EL (cell line): ENCODE measurements around the gene CDH24.
A peak's percentile ranks its signal among the peaks of the same experiment; 100 is the strongest.

Experiments used
- DNase-seq: peaks from one replicate; pipeline ENCODE4 v3.0.0-alpha.2; 2016

The CDH24 gene

DNA sequence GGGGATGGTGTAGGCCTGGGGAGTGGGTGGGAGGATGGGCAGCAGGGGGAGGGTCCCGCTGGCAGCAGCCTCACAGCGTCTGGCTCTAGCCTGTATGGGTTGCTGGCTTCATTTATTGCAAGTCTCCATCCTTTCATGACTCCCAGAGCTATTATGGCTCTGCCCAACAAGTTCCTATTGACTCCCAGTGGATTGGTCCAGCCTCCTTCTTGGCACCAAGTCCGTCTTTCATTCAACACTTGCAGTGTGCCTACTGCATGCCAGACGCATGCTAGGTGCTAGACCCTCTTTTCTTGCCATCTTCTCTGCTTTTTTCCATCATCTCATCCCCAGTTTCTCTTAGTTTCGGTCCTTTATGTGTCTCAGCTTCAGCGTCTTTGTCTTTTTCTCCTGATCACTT, 14.2 kb downstream of the CDH24 start:
- no peak for DNase-seq

DNA sequence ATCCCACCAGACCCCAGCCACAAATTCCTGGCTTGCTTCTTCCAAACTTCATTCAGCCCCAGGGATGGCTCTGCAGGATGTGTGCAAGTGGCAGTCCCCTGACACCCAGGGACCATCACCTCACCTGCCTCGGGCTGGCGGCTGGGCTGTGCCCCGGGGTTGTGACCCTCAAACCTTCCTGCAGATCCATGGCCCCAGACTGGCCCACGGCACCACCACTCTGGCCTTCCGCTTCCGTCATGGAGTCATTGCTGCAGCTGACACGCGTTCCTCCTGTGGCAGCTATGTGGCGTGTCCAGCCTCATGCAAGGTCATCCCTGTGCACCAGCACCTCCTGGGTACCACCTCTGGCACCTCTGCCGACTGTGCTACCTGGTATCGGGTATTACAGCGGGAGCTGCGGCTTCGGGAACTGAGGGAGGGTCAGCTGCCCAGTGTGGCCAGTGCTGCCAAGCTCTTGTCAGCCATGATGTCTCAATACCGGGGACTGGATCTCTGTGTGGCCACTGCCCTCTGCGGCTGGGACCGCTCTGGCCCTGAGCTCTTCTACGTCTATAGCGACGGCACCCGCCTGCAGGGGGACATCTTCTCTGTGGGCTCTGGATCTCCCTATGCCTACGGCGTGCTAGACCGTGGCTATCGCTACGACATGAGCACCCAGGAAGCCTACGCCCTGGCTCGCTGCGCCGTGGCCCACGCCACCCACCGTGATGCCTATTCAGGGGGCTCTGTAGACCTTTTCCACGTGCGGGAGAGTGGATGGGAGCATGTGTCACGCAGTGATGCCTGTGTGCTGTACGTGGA, 15.0 kb downstream of the CDH24 start, which contains the start of gene PSMB11:
TSS of gene PSMB11 (plus strand) at position 51 of the 804 bp plus-strand sequence. CDS start at position 65, 14 bp downstream.
- no peak for DNase-seq

DNA sequence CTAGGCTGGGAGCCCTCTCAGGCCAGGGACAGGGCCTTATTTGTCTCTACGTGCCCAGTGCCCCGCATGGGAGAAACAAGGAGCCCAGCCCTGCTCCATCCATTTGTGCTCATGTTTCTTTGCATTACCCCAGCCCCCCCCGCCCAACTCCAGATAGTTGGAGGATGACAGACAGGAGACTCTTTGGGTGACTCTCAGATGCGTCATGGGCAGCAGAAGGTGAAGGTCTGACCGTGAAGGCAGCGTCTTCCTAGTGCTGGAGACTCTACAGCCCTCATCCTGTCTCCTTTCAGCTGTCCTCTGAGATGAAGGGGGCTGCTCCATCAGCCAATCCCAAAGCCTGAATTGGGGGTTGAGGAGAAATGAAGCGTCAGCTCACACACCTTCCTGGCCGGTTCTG, 15.6 kb downstream of the CDH24 start:
- peak; percentile 74 for DNase-seq

DNA sequence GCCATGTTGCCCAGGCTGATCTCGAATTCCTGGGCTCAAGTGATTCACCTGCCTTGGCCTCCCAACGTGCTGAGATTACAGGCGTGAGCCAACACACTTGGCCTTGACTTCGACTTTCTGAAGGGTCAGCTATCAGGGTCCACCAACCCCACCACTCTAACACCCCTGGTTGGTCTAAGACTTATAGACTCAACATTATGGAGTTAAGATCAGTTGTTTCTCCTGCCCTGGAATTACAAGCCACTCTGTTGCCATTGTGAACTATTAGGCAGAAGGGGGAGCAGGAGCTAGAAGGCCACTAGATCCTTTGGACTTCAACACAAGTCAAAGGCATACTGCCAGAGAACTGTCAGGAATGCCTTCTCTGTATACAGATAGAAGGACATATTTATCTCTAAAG, 17.2 kb downstream of the CDH24 start:
- DNase-seq, result no peak

DNA sequence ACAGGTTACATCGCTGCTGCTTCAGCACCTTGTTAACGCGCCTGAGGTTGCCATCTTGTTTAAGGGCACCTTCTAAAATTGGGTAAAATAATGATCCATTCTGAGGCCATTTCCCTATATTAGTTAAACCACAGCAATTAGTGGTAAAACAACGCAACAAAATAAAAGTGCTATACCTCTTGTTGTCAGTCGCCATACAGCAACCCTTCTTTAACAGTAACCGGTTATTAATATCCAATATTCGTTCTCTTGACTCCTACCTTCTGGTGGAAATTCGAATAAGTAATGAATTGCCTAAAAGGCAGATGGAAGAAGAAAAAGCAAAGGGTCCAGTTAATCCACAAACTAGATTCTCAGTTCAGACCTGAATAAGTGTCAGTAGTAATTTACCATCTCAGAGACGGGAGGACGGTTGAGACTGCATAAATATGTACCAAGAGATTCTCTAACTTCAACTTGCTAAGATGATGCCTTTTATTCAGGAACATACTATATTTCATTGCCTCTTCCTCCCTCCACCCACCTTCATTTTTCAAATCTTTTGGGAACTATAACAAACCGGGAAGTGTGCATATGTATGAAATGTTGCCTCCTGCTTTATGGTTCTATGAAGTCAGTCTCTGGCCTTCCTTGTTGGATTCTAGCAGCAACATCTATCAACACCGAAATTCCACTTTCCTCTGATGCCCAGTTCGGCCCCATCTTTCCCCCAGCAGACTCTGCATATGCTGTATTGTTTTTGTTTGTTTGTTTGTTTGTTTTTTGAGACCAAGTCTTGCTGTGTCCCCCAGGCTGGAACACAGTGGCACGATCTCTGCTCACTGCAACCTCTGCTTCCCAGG, 21.8 kb downstream of the CDH24 start:
- no peak for DNase-seq

DNA sequence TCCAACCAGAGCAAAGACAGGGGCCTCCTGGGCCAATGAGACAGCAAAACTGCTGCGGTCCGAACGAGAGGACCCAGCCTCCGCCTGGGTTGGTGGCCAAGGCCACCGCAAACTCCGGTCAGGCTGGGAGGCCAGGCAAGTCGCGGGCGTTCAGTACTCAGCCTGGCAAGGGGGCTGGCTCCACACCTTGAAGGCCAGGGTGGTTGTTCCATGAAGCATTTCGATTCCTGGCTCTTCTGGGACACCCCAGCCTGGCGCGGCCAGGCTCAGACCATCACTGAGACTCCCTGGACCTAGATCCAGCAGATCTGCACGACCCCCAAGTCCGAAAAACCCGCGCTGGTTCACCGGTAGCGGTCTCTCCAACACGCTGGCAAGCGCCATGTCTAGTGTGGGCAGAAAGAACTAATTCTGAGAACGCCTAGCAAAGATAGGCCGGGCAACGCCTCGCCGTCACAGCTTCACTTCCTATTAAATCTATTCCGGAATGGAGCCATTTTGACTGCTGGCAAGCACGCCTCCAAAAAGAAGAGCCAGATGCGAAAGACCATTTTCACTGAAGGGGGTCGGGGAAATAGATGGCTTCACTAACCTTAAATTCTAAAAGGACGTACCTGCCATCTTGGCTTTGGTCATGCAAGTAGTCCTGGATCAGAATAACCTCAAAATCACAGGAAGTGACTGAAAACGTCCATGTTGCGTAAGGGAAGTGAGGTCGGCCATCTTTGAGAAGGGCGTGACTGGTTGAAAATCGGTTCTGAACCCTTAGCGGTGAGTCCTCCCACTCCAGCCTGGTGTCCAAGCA, 22.6 kb downstream of the CDH24 start, which contains the start of gene PSMB5:
TSS of gene PSMB5 (minus strand) at position 403 of the 805 bp plus-strand sequence. CDS start at position 384, 19 bp downstream.
- peak; percentile 94 for DNase-seq

DNA sequence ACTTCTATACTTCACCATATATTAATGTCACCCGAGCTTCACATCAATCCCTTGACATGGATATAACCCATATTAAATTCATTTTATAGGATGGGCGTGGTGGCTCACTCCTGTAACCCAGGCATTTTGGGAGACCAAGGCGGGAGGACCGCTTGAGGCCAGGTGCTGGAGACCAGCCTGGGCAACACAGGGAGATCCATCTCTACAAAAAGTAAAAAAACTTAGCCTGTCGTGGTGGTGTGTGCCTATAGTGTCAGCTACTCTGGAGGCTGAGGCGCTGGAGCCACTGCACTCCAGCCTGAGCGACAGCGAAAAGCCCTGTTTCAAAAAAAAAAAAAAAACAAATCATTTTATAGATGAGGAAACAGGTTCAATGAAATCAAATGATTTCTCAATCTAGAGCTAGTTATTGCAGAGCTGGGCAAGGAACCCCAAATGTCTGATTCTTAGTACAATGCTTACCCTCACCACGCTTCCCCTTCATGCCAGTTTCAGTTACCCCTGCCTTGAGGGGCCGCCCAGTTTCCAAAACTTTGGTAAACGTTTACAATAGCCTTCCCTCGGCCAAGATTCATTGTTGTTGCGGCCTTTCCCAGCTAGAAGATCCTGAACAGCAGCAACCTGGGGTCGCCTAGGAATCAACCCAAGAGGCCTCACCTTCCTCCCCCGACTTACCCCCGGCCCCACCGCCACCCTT, 23.4 kb downstream of the CDH24 start:
- DNase-seq, result peak; percentile 11

DNA sequence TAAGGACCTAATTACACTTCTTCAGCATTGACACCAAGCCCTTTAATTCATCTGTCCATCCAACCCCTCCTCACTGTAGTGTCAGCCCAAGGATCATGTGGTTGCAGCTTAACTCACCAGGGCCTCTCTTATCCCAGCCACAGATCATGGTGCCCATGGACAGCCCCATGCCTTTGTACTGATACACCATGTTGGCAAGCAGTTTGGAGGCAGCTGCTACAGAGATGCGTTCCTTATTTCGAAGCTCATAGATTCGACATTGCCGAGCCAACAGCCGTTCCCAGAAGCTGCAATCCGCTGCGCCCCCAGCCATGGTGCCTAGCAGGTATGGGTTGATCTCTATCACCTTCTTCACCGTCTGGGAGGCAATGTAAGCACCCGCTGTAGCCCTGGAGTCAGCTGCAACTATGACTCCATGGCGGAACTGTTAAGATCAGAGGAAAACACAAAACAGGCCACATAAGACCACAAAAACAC, 24.0 kb downstream of the CDH24 start:
- DNase-seq, result no peak

DNA sequence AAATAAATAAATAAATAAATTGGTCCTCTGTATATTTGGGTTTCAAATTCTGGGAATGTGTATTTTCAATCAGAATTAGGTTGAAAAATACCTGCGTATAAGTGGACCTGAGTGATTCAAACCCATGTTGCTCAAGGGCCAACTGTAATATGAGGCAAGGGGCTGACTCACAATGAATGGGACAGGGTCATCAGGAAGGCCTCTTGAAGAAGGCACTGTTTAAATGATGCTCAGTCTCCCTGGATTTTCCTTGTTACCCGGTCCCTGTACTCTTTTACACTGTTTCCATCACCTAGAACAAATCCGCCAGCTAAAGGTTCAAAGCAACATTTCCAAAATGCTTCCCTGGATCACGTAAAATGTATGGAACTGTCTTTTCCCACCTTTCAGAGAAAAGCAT, 26.4 kb downstream of the CDH24 start:
- no peak for DNase-seq

DNA sequence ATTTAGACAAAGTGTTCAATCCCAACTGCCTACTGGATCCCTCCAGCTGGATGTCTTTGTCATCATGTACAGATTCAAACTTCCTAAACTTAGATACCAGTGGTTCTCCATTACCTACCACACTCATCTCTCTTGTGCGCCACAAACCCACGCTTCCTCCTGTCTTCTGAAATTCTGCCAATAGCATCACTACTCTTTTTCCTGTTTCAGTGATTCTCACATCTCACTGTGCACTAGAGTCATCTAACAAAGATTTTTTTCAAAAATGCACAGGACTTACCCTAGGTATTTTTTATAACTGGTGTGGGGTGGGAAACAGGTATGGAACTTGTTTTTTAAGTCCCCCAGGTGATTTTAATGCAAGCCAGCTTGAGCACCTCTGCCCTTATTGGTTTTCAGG, 28.5 kb downstream of the CDH24 start:
- no peak for DNase-seq

DNA sequence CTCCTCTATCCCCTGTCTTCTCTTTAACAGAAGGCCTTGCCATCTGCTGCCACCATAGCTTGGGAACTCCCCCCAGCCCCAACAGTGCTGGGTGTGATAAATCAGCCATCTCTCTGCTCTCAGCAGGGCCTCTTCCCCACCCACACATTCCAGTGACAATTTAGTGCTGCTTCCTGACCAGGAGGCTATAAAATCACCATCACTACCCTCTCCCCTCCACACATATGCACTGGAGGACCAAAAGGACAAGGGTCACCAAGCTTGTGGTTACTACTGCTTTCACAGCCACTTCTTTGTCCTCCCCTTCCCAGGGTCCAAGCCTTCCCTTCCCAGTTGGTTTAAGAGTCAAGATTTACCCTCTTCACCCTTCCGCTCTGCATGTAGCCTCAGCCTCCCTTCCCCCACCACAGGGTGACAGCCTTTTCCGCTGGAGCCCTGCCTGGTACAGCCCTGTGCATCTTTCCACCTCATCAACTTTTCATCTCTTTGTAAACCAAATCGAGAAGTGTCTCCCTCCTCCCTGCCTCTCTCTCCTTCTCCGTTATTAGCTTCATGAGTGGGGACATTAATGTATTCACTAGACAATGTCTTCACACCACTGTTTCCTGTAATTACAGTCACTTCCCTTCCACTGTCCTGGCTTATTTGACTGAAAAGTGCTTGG, 32.0 kb downstream of the CDH24 start:
- no peak for DNase-seq

DNA sequence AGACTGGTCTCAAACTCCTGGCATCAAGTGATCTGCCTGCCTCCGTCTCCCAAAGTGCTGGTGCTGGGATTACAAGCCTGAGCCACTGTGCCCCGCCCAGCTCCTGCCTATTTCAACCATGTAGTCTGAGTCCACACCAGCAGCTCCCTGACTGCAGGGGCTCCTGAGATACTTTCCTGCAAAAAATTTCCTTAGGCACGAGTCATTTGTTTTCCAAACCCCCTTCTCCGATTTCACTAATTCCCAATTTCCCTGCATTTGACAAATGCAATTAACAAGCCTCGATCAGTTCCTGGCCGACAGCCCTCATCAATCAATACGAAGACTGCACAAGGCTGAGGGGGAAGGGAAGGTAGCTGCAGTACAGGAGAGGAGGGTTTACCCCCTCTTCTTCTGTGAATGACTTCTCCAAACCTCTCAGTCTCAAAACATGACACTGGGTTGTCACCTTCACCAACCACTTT, 32.7 kb downstream of the CDH24 start:
- DNase-seq, result no peak

DNA sequence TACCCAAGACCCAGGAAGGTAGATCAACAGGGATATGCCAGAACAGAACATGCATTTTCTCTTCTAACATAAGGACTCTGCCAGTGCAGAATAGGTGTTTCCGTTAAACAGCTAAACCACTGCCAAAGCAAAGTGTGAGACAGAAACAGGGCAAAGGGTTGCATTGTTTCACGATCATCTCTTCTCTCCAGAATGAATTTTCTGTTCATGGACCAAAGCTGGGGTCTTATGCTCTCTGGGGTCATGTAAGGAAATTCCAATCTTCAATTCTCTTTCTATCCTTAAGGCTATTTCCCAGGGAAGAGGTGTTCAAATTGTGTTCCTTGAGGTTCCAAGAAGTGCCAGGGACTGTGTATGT, 33.5 kb downstream of the CDH24 start:
- no peak for DNase-seq

DNA sequence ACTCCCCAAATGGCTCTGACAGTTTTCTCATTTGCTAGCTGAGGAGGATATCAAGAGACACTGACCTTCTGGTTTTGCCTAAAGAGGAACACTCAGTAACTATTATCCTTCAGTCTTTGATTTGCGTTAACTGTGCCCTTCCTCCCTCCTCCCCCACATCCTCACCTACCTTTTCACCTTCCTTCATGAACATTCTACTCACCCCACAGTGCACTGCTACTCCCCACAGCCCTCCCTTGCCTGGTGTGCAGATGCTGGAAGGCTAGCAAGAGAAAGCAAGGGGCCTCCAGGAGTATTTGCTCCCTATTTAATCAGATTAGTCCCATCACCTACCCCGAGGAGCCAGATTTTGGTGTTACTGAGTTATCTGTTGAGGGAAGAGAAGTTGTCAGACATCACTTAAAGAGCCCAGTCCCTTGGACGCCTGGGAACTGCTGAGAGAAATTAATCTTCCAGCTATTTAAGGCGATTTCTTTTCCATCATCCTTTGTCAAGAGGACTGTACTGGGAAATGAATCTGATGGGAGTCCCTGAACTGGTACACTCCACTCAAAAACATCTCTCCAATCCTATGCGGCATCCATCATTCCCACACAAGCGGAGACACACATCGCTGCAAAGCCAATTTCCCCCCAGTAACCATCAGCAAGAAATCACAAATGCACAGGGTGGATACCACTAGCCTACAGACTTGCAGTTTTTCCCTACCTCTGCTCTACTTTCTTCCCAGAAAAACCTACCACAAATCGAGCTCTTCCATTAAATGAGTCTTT, 34.1 kb downstream of the CDH24 start:
- no peak for DNase-seq

DNA sequence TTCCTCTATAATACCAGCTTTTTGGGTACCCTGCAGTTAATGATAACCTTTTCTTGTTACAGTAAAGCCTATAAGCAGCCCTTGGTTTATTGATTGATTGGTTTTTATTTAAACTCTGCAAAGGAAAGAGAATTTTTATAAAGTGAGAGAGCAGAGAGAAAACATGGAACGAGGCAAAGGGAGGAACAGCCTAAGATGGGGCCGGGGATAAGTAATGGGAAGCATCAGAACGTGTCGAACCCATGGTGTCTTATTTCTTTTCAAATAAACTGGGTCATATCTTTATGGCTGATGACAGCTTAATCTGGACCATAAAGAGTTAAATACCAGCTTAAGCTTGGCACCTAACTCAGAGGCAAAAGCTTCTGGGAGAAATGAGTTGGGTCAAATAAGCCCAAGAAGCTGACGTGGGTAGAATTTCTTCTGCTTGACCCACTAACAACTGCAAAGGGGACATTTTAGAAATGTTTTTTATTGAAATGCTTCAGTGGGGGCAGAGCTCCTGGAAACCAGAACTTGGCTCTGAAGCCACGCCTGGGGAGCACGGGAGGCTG, 35.4 kb downstream of the CDH24 start:
- no peak for DNase-seq

DNA sequence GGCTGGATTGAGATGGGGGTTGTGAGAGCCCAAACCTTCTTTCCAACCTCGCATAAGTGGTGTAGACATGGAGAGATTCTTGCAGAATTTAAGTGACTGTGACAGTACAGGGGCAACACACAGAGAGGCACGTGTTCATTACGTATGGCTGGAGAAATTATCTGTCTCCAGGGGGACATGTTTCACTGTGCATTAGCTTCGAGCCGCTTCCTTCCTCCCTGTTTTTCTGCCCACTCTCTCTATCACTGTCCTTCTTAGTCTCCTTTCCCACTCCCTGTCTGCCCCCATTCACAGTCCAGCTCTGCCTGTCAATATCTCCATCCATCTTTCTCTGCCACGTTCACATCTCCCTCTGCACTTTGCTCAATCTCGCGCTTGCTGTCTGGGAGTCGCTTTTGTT, 35.9 kb downstream of the CDH24 start:
- no peak for DNase-seq

DNA sequence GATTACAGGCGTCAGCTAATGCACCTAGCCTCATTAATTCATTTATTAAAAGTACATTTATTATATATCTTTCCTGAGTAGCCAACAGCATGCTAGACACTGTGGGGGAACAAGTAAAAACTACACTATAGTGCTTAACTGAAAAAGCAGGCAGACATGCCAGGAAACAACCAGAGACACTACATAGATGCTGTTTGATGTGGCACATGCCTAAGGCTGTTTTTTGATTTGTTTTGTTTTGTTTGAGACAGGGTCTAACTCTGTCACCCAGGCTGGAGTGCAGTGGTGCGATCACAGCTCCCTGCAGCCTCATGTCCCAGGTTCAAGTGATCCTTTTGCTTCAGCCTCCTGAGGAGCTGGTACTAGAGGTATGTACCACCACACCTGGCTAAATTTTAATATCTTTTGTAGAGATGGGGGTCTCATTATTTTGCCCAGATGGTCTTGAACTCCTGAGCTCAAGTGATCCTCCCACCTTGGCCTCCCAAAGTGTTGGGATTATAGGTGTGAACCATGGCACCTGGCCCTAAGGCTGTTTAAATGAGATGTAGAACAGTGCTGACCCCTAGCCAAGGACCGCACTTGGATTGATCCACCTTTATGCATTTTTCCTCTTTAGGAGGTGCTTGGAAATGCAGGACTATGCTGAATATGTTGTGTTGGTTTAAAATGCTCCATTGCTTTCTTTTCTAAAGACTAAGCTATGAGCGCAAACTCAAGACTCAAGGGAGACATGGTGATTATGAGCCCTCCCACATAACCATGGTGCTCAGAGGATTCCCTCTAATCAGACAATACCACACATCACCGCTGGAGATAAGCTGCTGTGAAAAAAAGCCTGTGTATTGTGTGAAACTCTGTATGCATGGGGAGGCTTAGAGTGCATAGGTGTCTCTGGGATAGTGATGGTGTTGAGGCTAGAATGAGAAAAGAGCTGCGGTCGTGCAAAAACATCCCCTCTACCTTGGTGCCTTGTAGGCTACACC, 36.9 kb downstream of the CDH24 start:
- no peak for DNase-seq

DNA sequence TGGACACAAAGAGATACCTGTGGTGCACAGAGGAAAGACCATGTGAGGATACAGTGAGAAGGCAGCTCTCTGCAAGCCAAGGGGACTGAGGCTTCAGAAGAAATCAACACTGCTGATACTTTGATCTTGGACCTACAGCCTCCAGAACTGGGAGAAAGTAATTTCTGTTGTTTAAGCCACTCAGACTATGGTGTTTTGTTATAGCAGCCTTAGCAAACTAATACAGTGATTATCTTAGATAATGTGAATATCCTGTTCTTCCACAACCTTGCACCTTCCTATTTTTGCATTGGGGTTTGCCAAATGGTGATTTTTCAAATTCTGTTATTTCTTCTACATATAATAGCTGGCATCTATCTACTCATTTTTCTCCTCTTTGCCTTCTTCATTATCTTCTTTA, 39.2 kb downstream of the CDH24 start:
- DNase-seq, result no peak

DNA sequence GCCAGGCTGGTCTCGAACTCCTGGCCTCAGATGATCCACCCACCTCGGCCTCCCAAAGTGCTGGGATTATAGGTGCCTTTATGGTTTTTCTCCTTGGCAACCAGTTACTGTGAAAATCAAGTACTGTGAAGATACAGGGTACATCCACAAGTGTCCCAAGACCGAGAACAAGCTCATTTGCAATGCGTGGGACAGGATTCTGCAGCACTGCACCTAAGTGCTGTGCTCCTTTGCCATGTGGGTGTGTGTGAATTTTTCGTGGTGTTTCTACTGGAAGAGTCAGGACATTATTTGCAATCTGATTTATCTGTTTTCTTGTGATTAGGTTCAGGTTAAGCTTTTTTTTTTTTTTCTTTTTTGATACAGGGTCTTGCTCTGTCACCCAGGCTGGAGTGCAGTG, 40.2 kb downstream of the CDH24 start:
- no peak for DNase-seq
